Hematopoietic multipotent progenitor cell treated with erythropoietin and hydrocortisone succinate and interleukin-3 and kit ligand, for 8 days (in vitro differentiated cells): Measurements from ENCODE around the gene NLRC3.
"Not testable (repeated sequence)": the region's sequence is repeated elsewhere in the genome, so short reads cannot be mapped to it uniquely, and the experiment has no call there.

Source experiments
- DNase-seq: peaks from one replicate; pipeline ENCODE4 v3.0.0-alpha.2; 2015

NLRC3 gene, protein sequence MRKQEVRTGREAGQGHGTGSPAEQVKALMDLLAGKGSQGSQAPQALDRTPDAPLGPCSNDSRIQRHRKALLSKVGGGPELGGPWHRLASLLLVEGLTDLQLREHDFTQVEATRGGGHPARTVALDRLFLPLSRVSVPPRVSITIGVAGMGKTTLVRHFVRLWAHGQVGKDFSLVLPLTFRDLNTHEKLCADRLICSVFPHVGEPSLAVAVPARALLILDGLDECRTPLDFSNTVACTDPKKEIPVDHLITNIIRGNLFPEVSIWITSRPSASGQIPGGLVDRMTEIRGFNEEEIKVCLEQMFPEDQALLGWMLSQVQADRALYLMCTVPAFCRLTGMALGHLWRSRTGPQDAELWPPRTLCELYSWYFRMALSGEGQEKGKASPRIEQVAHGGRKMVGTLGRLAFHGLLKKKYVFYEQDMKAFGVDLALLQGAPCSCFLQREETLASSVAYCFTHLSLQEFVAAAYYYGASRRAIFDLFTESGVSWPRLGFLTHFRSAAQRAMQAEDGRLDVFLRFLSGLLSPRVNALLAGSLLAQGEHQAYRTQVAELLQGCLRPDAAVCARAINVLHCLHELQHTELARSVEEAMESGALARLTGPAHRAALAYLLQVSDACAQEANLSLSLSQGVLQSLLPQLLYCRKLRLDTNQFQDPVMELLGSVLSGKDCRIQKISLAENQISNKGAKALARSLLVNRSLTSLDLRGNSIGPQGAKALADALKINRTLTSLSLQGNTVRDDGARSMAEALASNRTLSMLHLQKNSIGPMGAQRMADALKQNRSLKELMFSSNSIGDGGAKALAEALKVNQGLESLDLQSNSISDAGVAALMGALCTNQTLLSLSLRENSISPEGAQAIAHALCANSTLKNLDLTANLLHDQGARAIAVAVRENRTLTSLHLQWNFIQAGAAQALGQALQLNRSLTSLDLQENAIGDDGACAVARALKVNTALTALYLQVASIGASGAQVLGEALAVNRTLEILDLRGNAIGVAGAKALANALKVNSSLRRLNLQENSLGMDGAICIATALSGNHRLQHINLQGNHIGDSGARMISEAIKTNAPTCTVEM

DNA sequence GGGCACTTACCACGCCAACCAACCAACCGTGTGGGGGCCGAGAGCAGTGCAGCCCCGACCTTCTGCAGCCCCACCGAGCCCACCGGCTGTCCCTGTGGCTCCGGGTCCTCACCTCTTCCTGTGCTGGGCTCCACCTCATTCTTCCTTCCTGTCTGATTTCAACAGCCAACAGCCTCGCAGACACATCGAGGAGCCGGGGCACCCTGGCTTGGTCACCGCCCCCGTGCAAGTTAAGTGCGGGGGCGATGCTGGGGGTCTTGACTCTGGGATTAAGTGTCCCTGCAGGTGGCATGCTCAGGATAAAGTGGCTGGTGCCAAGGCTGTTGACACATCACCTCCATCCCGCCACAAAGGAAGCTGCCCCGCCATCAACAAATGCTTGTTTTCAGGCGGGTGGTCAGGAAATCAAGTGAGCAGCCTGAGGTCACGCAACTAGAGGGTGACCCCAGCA, at the start of gene NLRC3:
NLRC3 (minus strand) TSS at position 102 of the 451 bp plus-strand sequence. CDS start 12,367 bp downstream, outside the sequence.
- DNase-seq: no peak

DNA sequence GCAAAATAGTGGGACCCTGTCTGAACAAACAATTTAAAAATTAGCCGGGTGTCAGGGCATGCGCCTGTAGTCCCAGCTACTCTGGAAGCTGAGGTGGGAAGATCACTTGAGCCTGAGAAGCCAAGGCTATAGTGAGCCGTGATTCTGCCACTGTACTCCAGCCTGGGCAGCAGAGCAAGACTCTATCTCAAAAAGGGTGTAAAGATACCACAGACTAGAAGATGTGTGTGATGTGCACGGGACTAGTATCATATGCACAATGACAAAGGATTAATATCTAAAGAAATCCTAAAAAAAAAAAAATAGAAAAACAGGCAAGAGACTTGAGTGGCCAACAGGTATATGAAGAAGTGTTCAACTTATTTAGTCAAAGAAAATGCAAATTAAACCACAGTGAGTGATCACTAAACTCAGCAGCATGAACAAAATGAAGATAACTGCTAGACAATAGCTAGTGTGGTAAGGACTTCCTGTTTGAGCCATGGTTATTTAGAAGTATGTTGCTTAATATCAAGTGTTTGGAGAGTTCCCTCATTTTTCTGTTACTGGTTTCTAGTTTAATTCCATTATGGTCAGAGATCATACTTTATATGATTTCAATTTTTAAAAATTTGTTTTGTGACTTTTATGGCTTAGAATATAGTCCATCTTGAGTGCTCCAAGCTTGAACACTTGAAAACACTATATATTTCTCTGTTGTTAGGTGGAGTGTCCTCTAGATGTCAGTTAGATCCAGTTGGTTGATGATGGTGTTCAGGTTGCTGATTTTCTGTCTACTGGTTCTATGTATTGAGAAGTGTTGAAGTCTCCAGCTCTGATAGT, 48.9 kb upstream of the NLRC3 start:
- DNase-seq: peak; percentile 58

DNA sequence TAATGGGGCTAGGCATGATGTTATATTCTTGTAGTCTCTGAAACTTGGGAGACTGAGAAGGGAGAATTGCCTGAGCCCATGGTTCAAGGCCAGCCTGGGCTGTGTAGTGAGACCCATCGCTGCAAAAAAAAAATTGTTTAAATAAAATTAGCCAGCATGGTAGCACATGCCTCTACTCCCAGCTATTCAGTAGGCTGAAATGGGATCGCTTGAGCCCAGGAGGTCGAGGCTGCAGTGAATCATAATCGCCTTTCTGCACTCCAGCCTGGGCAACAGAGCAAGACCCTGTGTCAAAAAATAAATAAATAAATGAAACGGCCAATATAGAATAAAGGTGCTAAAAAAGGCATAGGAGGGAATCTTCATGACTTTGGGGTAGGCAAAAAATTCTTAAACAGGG, 48.1 kb upstream of the NLRC3 start:
- DNase-seq: no peak

DNA sequence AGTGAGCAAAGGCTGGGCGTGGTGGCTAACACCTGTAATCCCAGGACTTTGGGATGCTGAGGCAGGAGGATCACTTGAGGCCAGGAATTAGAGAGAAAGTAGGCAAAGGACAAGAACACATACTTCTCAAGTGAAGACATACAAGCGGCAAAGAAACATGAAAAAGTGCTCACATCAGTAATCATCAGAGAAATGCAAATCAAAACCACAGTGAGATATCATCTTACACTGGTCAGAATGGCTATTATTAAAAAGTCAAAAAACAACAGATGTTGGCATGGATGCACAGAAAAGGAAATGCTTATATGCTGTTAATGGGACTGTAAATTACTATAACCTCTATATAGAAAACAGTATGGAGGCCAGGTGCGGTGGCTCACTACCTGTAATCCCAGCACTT, 46.4 kb upstream of the NLRC3 start:
- no peak for DNase-seq

DNA sequence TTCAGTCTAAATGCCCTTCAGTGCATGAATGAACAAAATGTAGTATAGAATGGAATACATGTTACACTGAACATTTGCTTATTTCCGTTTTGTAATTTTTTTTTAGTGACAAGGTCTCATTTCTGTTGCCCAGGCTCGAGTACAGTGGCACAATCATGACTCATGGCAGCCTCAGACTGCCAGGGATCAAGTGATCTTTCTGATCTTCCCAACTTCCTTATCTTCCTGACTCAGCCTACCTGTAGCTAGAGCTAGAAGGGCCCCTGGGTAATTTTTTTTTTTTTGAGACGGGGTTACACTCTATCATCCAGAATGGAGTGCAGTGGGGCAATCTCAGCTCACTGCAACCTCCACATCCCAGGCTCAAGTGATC, 41.6 kb upstream of the NLRC3 start:
- peak; percentile 34 for DNase-seq

DNA sequence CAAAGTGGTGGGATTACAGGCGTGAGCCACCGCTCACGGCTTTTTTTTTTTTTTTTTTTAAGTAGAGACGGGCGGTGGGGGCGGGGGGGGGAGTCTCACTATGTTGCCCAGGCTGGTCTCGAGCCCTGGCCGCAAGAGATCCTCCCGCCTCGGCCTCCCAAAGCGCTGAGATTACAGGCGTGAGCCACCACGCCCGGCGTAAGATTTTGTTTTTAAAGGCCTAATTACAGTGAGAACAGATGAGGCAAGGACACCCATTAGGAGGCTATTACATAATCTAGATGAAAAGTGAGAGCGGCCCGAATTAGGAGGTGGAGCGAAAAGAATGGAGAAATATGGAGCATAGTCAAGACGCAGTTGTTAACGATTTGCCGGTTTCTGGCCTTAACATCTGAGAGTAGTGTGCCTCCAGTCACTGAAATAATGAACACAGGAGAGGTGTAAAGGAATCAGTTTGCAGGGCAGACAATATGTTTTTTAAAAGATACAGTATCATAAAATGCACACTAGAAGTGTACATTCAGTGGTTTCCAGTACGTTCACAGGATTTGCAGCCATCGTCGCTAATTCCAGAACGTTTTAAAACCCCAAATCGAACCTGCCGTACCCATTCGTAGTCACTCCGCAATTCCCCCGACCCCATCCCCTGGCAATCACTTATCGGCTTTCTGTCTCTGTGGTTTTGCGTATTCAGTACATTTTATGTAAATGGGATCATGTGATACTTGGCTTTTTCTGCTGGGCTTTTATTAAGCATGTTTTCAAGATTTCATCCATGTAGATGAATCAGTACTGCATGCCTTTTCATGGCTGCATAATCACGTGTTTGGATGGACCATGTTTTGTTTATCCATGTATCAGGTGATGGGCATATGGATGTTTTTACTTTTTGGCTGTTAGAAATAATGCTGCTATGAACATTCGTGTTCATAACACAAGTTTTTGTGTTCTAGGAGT, 35.6 kb upstream of the NLRC3 start:
- no peak for DNase-seq

DNA sequence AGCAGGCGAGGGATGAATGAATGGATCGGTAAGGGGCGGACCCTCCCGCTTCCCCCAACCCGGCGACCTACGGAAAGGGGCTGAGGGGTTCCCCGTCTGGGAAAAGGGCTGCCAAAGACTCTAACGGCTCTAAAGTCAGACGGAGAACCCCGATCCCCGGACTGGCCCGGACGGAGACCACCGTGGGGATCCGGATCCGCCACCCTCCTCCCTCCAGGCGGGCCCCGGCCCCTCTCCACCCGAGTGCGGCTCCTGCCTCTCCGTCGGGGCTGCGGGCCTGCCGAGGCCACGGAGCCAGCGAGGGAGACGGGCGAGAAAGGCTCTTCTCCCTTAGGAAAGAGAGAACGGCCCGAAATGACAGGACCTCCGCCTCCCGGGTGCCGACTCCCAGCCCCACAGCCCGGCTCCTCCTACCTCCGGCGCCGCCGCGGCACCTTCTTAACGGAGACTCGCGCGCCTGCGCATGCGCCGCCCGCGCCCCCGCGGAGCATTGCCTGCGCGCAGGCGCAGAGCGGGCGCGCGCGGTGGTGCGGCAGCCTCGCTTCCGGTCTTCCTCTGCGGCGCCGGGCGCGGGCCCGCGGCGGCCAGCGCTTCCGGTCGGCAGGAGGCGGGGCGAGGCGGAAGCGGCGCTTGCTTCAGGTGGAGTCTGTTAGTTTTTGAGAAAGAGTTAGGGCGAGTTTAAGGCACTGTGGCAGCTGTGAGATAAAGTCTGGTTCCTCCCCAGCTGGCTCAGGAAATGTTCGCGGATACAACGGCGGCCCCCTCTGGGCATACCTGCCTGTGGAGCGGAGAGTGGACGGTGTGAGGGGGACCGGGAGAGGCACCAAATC, 34.2 kb upstream of the NLRC3 start, which contains the start of gene SLX4:
SLX4 (minus strand) TSS at position 461 of the 830 bp plus-strand sequence. CDS start 2,642 bp downstream, outside the sequence.
- peak; percentile 91 for DNase-seq

DNA sequence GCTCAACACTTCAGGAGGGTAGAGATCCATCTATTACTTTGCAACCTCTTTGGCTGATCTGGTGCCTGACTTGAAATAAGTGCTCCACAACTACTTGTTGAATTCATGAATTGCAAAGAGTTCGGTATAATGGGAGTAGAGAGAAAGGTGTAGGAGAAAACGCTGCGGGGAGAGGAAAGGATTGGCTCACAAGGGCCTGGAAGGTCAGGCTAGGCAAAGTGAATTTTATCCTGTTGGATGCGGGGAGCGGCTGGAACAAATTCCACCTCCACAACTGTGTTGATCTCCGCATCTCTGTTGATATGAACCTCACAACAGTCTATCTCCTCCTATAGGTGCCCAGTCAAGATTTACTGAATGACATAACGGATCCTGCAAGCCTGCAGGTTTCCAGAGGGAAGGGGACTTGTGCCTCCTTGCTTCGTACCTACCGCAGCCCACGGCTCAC, 33.5 kb upstream of the NLRC3 start:
- DNase-seq: peak; percentile 11

DNA sequence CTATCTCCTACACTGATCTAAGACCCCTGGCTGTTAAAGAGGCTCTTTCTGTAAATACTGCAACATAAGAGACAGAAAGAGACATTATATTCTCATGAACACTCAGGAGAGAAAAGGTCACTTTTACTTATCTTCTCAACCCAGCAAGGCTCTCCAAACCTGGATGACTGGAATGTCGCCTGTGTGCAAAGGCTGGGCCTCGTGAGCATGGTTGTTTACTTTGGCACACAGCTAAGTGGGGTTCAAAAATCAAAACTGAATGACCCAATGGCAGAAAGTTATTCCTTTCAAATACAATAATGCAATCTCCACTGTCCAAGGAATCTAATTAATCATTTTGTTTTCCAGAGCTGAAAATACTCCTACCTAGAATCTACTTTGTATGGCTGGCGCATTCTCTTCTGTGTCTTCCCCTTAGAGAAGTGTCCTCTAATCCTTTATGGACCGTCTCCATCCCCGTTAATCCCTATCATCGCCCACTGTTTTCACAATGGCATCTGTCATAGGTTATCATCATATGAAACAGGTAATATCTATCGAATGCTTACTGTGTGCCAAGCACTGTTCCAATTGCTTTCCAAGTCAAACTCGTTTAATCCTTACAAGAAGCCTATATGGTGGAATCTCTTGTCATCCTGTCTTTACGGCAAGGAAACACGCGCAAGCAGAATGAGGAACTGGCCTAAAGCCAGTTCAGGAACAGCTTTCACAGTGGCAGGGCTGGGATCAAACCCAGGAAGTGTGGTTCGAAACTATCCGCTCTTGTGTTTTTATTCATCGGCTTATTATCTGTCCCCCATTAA, 32.9 kb upstream of the NLRC3 start:
- DNase-seq: peak; percentile 25

DNA sequence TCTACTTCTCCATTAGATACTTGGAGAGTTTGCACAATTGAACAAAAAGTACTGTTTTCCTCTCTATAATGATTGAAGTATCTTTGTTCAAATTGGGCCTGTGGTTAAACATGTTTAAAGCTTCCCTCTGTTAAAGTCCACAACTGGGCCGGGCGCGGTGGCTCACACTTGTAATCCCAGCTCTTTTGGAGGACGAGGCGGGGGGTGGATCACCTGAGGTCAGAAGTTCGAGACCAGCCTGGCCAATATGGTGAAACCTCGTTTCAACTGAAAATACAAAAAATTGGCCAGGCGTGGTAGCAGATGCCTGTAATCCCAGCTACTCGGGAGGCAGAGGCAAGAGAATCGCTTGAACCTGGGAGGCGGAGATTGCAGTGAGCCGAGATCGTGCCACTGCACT, 31.8 kb upstream of the NLRC3 start:
- DNase-seq: not testable (repeated sequence)

DNA sequence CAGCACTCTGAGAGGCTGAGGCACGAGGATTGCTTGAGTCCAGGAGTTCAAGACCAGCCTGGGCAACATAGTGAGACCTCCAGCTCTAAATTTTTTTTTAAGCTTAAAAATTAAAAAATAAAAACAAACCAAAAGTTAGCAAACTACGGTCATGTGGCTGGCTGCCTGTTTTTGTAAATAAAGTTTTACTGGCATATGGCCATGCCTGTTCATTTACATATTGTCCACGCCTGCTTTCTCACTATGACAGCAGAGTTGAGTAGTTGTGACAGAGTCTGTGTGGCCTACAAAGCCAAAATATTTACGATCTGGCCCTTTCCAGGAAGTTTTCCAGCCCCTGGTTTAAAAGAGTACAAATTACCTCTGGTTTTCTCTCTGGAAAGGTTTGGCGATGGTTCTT, 30.9 kb upstream of the NLRC3 start:
- DNase-seq: no peak

DNA sequence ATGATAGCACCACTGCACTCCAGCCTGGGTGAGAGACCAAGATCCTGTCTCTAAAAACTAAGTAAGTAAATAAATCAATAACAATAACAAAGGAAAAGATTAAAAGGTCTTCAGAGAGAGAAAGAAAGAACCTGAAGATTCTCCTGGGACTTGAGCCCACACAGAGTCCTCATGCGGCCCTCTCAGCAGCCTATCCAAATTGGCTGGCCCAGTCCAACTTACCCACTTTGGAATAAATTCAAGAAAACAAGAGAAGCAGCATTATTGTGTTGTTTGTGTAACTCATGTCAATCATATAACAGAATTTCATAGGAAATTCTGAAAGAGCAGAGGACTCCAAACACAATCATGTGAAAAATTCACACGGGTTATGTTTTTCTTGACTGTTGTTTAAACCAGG, 30.4 kb upstream of the NLRC3 start:
- DNase-seq: no peak

DNA sequence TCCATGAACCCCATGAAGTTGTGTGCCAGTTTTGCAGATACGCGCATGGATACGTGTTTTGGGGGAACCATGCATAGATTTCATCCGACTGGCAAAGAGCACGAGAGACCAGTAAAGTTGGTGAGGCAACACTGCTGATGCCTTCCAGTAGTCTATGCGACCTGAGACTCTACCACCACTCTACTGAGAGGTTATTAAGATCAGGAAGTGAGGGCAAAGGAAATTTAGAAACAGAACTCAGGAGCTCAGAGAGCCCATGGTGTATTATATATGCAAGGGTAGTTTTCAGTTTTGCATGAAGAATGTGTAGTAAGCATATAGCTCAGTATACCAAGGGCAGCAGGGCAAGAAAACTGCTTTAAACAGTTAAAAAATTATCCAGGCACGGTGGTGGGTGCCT, 30.0 kb upstream of the NLRC3 start:
- no peak for DNase-seq

DNA sequence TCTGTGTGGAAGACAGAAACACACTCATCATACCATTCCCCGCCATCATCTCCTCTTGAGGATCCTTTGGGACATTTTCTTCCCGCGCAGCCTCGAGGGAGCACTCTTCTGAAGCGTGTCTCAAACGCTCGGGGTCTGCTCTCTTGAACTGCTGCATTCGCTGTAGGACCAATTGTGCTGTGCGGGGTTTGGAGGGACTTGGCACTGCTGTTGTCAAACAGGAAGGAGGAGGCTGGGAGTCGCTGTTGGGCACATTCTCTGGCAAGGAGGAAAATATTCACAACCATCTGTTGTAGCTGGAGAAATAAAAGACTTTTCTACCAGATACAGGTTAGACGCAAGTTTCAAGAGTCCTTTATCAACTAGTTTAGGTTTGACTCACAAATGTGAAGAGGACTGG, 29.2 kb upstream of the NLRC3 start:
- no peak for DNase-seq

DNA sequence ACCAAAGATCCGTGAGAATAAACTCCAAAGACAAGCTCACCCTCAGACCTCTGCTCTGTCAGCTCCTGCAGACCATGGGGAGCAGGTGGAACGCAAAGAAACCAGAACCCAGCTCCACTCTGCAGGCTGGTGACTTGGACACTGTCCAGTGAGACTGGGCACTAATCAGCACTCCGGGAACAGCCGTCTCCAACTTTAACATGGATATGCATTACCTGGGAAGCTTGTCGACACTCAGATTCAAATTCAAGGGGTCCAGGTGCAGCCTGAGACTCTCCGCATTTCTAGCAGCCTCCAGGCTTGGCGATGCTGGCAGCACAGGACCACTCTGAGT, 25.1 kb upstream of the NLRC3 start:
- DNase-seq: no peak

DNA sequence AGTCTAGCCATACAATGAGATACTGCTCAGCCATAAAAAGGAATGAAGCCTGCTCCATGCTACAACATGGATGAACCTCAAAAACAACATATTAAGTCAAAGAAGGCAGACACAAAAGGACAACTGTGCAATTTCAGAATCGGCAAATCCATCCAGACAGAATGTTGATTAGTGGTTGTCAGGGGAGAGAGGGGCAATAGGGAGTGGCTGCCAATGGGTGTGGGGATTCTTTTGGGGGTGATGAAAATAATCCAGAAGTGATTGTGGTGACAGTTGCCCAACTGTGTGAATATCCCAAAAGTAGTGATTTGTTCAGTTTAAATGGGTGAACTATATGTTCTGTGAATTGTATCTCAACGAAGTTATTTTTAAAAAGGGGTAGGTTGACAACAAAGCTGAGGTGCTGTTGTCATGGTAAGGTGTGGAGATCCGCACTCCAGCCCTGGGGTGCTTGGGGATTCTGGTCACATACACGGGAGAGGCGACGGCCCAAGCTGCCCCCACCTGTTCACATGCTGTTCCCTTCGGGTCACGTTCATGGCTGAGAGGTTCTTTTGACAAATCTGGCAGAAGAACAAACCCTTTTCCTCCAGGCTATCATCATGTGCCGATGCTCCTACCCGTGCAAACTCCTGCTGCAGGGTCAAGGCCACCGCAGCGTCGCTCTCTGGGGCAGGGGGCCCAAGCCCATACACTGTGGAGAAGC, 24.6 kb upstream of the NLRC3 start:
- no peak for DNase-seq

DNA sequence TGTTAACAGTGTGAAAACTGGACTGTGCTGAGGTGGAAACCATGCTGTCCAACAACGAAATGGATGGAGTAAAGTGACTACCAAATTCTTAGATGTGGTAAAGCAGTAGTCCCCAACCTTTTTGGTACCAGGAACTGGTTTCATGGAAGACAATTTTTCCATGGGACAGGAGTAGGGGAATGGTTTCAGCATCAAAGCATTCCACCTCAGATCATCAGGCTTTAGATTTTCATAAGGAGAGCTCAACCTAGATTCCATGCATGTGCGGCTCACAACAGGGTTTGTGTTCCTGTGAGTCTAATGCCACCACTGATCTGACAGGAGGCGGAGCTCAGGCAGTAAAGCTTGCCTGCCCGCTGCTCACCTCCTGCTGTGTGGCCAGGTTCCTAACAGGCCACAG, 22.7 kb upstream of the NLRC3 start:
- DNase-seq: no peak

DNA sequence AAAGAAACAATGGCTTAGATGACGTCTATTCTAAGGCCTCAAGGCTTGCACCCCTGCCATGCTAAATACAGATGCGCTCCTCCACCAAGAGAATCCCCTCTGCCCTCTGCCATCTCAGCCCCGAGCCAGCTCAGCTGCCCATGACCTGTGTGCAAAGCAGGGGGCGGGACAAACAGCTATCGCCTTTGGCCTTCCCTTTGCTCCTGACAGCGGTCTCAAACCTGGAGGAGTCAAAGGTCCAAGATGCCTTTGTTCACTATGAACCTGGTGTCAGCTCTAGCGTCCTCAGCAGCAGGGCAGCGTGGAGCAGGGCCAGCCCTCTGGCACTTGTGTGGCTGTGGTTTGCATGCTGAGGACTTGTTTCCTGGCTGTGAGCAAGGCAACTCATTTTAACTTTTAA, 21.9 kb upstream of the NLRC3 start:
- DNase-seq: no peak

DNA sequence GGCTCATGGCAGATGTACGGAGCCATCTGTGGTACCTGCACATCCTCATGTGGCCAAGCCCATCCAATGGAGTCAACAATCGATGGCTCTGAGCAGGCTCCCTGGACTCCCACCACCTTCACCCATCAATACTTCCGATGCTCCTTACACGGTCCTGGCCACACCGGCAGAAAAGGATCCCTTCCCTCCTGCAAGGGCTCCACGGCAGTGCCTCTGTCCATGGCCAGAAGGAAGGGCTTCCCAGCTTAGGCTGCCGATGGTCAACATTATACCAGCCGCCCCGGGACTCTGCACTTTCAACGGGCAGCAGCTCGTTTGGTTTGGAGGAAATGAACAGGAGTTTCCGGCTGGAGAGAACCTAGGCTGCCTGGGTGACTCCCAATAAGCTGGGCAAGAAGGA, 21.0 kb upstream of the NLRC3 start:
- DNase-seq: no peak
